Stimulated activated CD4-positive, alpha-beta T cell treated with anti-CD3 and anti-CD28 coated beads, TNF-alpha, amount 100 ng/mL, for 24 hours (primary cell): Measurements from ENCODE around the gene VPS11.
"Not testable (repeated sequence)": the region's sequence is repeated elsewhere in the genome, so short reads cannot be mapped to it uniquely, and the experiment has no call there.

Experiments used
- DNase-seq, 3 experiments: peaks; one replicate each; pipeline ENCODE4 v3.0.0-alpha.2; 2020; ENCODE audit warnings: low read depth in 3 of 3

Gene VPS11

GRCh38 chr11:119103161-119103664, 35.6 kb downstream of the VPS11 start:
- DNase-seq = not testable (repeated sequence)

GRCh38 chr11:119103793-119104192, 36.2 kb downstream of the VPS11 start:
- DNase-seq = no peak

- DNase-seq = peak; percentile 79 to 91 (median 79)
Observed at GRCh38 chr11:119106564-119107537, 39.2 kb downstream of the VPS11 start, which contains the start of gene C2CD2L. TSS of gene C2CD2L (plus strand) at chr11:119107344. CDS start at chr11:119107742, 398 bp downstream.

GRCh38 chr11:119107538-119108145, 40.0 kb downstream of the VPS11 start:
- DNase-seq = no peak

- peak in 1 of 3 experiments; percentile 25 for DNase-seq
Observed at GRCh38 chr11:119108146-119108856, 40.7 kb downstream of the VPS11 start.

- DNase-seq = no peak
Observed at GRCh38 chr11:119108857-119109221, 41.2 kb downstream of the VPS11 start.

- no peak for DNase-seq
Observed at GRCh38 chr11:119109843-119110242, 42.2 kb downstream of the VPS11 start.

- DNase-seq = no peak
Observed at GRCh38 chr11:119110439-119110838, 42.8 kb downstream of the VPS11 start.

GRCh38 chr11:119111361-119111925, 43.8 kb downstream of the VPS11 start:
- no peak for DNase-seq

GRCh38 chr11:119112314-119113020, 44.8 kb downstream of the VPS11 start:
- no peak for DNase-seq

- DNase-seq = no peak
Observed at GRCh38 chr11:119113716-119114115, 46.1 kb downstream of the VPS11 start.

GRCh38 chr11:119114351-119114750, 46.7 kb downstream of the VPS11 start:
- DNase-seq = no peak

- DNase-seq = peak in 1 of 3 experiments; percentile 18
Observed at GRCh38 chr11:119115484-119116234, 48.0 kb downstream of the VPS11 start.

- DNase-seq = no peak
Observed at GRCh38 chr11:119116235-119116594, 48.6 kb downstream of the VPS11 start.

- DNase-seq = no peak
Observed at GRCh38 chr11:119116601-119117000, 49.0 kb downstream of the VPS11 start.

- DNase-seq = no peak
Observed at GRCh38 chr11:119117004-119117706, 49.5 kb downstream of the VPS11 start.

GRCh38 chr11:119118227-119118626, 50.6 kb downstream of the VPS11 start:
- DNase-seq = no peak

GRCh38 chr11:119118946-119119345, 51.3 kb downstream of the VPS11 start:
- no peak for DNase-seq

GRCh38 chr11:119120639-119121007, 53.0 kb downstream of the VPS11 start:
- no peak for DNase-seq
